HL-60 (cell line): ENCODE measurements around the gene SHKBP1.

Experiments used
- DNase-seq, 2 experiments: peaks; one replicate each; pipeline ENCODE4 v3.0.0-alpha.2; 2010 to 2020; ENCODE audit warnings: low read depth in 1 of 2, low spot score in 1 of 2
- H3K27ac ChIP-seq: fragments of 250-450 bp; sonication (Bioruptor Pico); replicated peaks from 2 replicates; pipeline ENCODE4 v1.5.1; 2020; ENCODE audit warnings: mild to moderate bottlenecking, moderate library complexity
- H3K27me3 ChIP-seq: fragments of 250-450 bp; sonication (Bioruptor Pico); 2 replicates; pipeline ENCODE4 v1.5.1; 2021; ENCODE audit warnings: mild to moderate bottlenecking, moderate library complexity; ENCODE audit not compliant: insufficient read depth, poor library complexity, severe bottlenecking
- H3K4me3 ChIP-seq: replicated peaks from 2 replicates; pipeline ENCODE4 v1.5.1; 2011; ENCODE audit warnings: mild to moderate bottlenecking, control low read depth, low read length; ENCODE audit not compliant: insufficient read depth
- GABPA ChIP-seq: IDR thresholded peaks from 2 replicates; pipeline ENCODE4 v1.6.1; 2012; ENCODE audit warnings: low read depth
- POLR2AphosphoS5 ChIP-seq: IDR thresholded peaks from 2 replicates; pipeline ENCODE4 v1.6.1; 2012; ENCODE audit warnings: low read depth
- SPI1 ChIP-seq: IDR thresholded peaks from 2 replicates; pipeline ENCODE4 v1.6.1; 2012; ENCODE audit warnings: low read depth, mild to moderate bottlenecking, borderline replicate concordance
- TF ChIP-seq, protein P1 (sequence below): IDR thresholded peaks from 2 replicates; pipeline ENCODE4 v1.6.1; 2012; ENCODE audit warnings: low read depth; ENCODE audit not compliant: insufficient replicate concordance
- TF ChIP-seq, protein P2 (sequence below): IDR thresholded peaks from one replicate; pipeline ENCODE4 v1.5.1; 2011; ENCODE audit warnings: low read length, control low read depth, inconsistent platforms; ENCODE audit not compliant: insufficient read depth

Gene SHKBP1

DNA sequence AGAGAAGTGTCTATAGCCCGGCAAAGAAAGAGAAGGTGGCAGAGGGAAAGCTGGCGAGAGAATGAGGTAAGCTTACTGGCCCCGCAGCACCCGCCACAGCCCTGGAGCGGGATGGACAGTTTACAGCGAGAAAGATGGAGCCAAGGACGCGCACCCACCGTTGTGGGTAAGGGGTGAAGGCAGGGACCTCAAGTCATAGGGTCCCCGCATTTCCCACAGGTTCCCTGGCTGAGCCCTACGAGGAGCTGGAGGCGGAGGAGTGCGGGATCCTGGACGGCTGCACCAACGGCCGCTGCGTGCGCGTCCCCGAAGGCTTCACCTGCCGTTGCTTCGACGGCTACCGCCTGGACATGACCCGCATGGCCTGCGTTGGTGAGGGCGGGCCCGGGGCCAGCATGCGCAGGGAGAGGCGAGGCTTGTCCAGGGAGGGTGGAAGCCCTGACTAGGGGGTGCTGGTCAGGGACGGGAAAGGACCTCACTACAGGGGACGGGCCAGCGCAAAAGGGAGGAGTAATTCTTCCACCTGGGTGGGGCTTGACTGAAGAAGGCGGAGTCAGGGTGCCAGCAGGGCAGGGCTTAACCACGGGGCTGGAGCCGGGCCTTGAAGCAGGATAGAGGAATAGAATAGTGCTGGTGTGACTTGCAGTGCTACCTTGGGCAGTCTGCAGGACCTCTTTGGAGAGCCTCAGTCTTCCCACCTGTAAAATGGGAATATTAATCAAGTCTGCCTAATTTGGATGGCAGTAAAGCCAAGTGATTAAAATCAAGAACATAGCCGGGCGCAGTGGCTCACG lies 51.0 kb downstream of the SHKBP1 start:
- no peak for DNase-seq
- Histone ChIP-seq H3K27me3 (no peaks in the 10 kb centered on the region), H3K4me3 (no peak overlapping the region), H3K27ac (no peak overlapping the region)
- TF ChIP-seq POLR2AphosphoS5 (no peak), GABPA (no peak), SPI1 (no peak)
- TF ChIP-seq, protein P1, sequence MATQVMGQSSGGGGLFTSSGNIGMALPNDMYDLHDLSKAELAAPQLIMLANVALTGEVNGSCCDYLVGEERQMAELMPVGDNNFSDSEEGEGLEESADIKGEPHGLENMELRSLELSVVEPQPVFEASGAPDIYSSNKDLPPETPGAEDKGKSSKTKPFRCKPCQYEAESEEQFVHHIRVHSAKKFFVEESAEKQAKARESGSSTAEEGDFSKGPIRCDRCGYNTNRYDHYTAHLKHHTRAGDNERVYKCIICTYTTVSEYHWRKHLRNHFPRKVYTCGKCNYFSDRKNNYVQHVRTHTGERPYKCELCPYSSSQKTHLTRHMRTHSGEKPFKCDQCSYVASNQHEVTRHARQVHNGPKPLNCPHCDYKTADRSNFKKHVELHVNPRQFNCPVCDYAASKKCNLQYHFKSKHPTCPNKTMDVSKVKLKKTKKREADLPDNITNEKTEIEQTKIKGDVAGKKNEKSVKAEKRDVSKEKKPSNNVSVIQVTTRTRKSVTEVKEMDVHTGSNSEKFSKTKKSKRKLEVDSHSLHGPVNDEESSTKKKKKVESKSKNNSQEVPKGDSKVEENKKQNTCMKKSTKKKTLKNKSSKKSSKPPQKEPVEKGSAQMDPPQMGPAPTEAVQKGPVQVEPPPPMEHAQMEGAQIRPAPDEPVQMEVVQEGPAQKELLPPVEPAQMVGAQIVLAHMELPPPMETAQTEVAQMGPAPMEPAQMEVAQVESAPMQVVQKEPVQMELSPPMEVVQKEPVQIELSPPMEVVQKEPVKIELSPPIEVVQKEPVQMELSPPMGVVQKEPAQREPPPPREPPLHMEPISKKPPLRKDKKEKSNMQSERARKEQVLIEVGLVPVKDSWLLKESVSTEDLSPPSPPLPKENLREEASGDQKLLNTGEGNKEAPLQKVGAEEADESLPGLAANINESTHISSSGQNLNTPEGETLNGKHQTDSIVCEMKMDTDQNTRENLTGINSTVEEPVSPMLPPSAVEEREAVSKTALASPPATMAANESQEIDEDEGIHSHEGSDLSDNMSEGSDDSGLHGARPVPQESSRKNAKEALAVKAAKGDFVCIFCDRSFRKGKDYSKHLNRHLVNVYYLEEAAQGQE: no peak
- TF ChIP-seq, protein P2, sequence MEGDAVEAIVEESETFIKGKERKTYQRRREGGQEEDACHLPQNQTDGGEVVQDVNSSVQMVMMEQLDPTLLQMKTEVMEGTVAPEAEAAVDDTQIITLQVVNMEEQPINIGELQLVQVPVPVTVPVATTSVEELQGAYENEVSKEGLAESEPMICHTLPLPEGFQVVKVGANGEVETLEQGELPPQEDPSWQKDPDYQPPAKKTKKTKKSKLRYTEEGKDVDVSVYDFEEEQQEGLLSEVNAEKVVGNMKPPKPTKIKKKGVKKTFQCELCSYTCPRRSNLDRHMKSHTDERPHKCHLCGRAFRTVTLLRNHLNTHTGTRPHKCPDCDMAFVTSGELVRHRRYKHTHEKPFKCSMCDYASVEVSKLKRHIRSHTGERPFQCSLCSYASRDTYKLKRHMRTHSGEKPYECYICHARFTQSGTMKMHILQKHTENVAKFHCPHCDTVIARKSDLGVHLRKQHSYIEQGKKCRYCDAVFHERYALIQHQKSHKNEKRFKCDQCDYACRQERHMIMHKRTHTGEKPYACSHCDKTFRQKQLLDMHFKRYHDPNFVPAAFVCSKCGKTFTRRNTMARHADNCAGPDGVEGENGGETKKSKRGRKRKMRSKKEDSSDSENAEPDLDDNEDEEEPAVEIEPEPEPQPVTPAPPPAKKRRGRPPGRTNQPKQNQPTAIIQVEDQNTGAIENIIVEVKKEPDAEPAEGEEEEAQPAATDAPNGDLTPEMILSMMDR: no peak

DNA sequence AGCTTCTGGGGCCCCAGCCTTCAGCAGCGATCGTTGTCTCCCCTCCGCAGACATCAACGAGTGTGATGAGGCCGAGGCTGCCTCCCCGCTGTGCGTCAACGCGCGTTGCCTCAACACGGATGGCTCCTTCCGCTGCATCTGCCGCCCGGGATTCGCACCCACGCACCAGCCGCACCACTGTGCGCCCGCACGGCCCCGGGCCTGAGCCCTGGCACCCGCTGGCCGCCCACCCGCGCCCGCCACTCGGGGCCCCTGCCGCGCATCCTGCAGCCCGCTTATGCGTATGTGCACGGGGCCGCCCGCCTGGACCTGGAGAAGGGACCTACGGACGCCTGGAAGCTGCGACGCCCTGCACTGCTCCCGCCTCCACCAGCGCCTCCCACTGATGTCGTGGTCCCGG lies 52.7 kb downstream of the SHKBP1 start:
- Histone ChIP-seq H3K27ac (no peak overlapping the region), H3K4me3 (no peak overlapping the region), H3K27me3 (no peaks in the 10 kb centered on the region)
- TF ChIP-seq POLR2AphosphoS5 (no peak), SPI1 (no peak)
- TF ChIP-seq, protein P1: no peak
- DNase-seq: no peak

DNA sequence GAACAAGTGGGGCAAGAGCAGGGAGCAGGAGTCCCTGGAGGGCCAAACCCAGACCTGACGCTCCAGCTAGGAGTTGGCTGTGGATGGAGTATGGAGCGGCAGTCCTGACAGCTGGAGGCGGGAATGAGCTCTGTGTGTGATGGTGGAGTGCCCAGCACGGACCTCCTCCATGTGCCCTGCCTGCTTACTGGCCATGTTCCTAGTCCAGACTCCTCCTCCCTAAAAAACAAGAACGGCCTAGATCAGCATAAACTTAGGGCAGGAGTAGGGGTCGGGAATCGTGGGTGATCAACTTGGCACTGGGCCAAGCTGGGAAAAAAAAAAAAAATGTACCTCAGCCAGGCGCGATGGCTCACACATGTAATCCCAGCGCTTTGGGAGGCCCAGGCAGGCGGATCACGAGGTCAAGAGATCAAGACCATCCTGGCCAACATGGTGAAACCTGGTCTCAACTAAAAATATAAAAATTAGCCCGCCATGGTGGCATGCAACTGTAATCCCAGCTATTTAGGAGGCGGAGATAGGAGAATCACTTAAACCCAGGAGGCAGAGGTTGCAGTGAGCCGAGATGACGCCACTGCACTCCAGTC lies 54.0 kb downstream of the SHKBP1 start:
- no peaks in the 10 kb centered on the region for H3K27me3 ChIP-seq
- H3K27ac ChIP-seq: no peak overlapping the region
- H3K4me3 ChIP-seq: no peak overlapping the region
- TF ChIP-seq SPI1 (no peak), POLR2AphosphoS5 (no peak), GABPA (no peak)
- TF ChIP-seq, protein P2: no peak
- TF ChIP-seq, protein P1: no peak
- no peak for DNase-seq
